Left ventricle myocardium inferior (tissue), 1 donor: Measurements from ENCODE around the gene SPRR2A. TPM values are rescaled to one million over a fixed set of nuclear protein-coding genes. Genes with fewer than 3 reads are reported as not detected.

Experiments used
- DNase-seq: peaks from one replicate; pipeline ENCODE4 v3.0.0-alpha.2; 2020
- H3K27ac ChIP-seq: fragments of 200-600 bp; replicated peaks from 2 replicates; pipeline ENCODE4 v1.8.0; 2021
- H3K27me3 ChIP-seq: fragments of 200-600 bp; 2 replicates; pipeline ENCODE4 v1.8.0; 2021; ENCODE audit warnings: low read depth
- H3K36me3 ChIP-seq: fragments of 200-600 bp; 2 replicates; pipeline ENCODE4 v1.8.0; 2021
- H3K4me1 ChIP-seq: fragments of 200-600 bp; 2 replicates; pipeline ENCODE4 v1.8.0; 2021
- H3K4me3 ChIP-seq: fragments of 200-600 bp; 2 replicates; pipeline ENCODE4 v1.8.0; 2021; ENCODE audit warnings: mild to moderate bottlenecking, moderate library complexity
- H3K9me3 ChIP-seq: fragments of 200-600 bp; replicated peaks from 2 replicates; pipeline ENCODE4 v1.8.0; 2021
- CTCF ChIP-seq: fragments of 200-600 bp; IDR thresholded peaks from 2 replicates; pipeline ENCODE4 v1.8.0; 2021; ENCODE audit warnings: antibody characterized with exemption, mild to moderate bottlenecking, borderline replicate concordance
- intact Hi-C: fragments of 100-400 bp; cut with micrococcal nuclease; formaldehyde crosslinking; loops from one replicate; pipeline ENCODE4 v1.11.0; 2022
- total RNA-seq: library from RNA; stranded (reverse); fragmentation: NEBNext Ultra II Directional; extraction: Animal tissue kit (Norgen Biotek cat#: 25700); gene quantifications from one replicate; pipeline ENCODE4 v1.2.1, GENCODE V29; 2021
- donor health status: DM: no; HTN: yes; CAD: no; lungs with severe emphysema.

The SPRR2A gene
- total RNA-seq, 1 donor from 2014 or later, result not detected

GRCh38 chr1:153035211-153035610, 22.1 kb downstream of the SPRR2A start:
- DNase-seq, result no peak
- TF ChIP-seq CTCF, result no peak
- Histone ChIP-seq H3K27me3 (no peaks in the 10 kb centered on the region), H3K36me3 (no peaks in the 10 kb centered on the region), H3K4me1 (no peaks in the 10 kb centered on the region), H3K9me3 (peaks cover 4% of the 10 kb centered on the region), H3K4me3 (no peak overlapping the region), H3K27ac (no peak overlapping the region)
- intact Hi-C loops, result no loop called here

- H3K4me3 ChIP-seq, result no peak overlapping the region
- intact Hi-C loops, result no loop called here
- no peak overlapping the region for H3K27ac ChIP-seq
- H3K4me1 ChIP-seq, result no peaks in the 10 kb centered on the region
- no peaks in the 10 kb centered on the region for H3K9me3 ChIP-seq
- TF ChIP-seq CTCF, result no peak
- DNase-seq, result no peak
- no peaks in the 10 kb centered on the region for H3K36me3 ChIP-seq
- H3K27me3 ChIP-seq, result no peaks in the 10 kb centered on the region
These were observed 24.5 kb downstream of the SPRR2A start for GRCh38 chr1:153032677-153033308.

GRCh38 chr1:153032073-153032472, 25.2 kb downstream of the SPRR2A start:
- intact Hi-C loops, result no loop called here
- no peak for DNase-seq
- Histone ChIP-seq H3K4me1 (no peaks in the 10 kb centered on the region), H3K27ac (no peak overlapping the region), H3K27me3 (no peaks in the 10 kb centered on the region), H3K9me3 (no peaks in the 10 kb centered on the region), H3K36me3 (no peaks in the 10 kb centered on the region), H3K4me3 (no peak overlapping the region)
- TF ChIP-seq CTCF, result no peak

GRCh38 chr1:153030895-153031294, 26.4 kb downstream of the SPRR2A start, which contains the start of gene SPRR1B:
Gene SPRR1B (plus strand): TSS chr1:153031203. CDS start chr1:153032346, 1,143 bp downstream.
- intact Hi-C loops, result no loop called here
- Histone ChIP-seq H3K27ac (no peak within 1 kb of the TSS), H3K9me3 (no peaks in the 10 kb centered on the region), H3K27me3 (no peaks in the 10 kb centered on the region), H3K4me1 (no peaks in the 10 kb centered on the region), H3K4me3 (no peak within 1 kb of the TSS), H3K36me3 (no peaks in the 10 kb centered on the region)
- TF ChIP-seq CTCF, result no peak
- DNase-seq, result no peak

- intact Hi-C loops, result no loop called here
- Histone ChIP-seq H3K36me3 (no peaks in the 10 kb centered on the region), H3K27me3 (no peaks in the 10 kb centered on the region), H3K27ac (no peak overlapping the region), H3K4me3 (no peak overlapping the region), H3K9me3 (no peaks in the 10 kb centered on the region), H3K4me1 (no peaks in the 10 kb centered on the region)
- no peak for DNase-seq
- TF ChIP-seq CTCF, result no peak
These were observed 28.5 kb downstream of the SPRR2A start for GRCh38 chr1:153028766-153029165.
